Thyroid gland (tissue), 4 donors: ENCODE data around the gene MRPS27.

Experiments used
- CTCF ChIP-seq, 6 experiments: fragments of 200-600 bp in 3 of 6; fragments of 450-650 bp in 3 of 6; sonication (generic) in 3 of 6; IDR thresholded peaks; one replicate each; pipeline ENCODE4 v1.5.1; 2016 to 2019; ENCODE audit warnings: antibody characterized with exemption in 6 of 6, mild to moderate bottlenecking in 2 of 6, inconsistent platforms in 1 of 6, moderate library complexity in 1 of 6
- POLR2A ChIP-seq, 2 donors: fragments of 450-650 bp; IDR thresholded peaks; one replicate each; pipeline ENCODE4 v1.6.1; 2017; ENCODE audit warnings: antibody characterized with exemption in 2 of 2, mild to moderate bottlenecking in 2 of 2, moderate library complexity in 1 of 2

GRCh38 chr5:72347801-72348308 lies 27.8 kb upstream of the MRPS27 start:
- TF ChIP-seq CTCF (IDR thresholded peaks at IDR 0.05) (no peak), POLR2A (IDR thresholded peaks at IDR 0.05) (no peak)
